Pulmonary artery endothelial cell (primary cell): ENCODE results near the gene RNASE11. TPM values are rescaled to one million over a fixed set of nuclear protein-coding genes. Genes with fewer than 3 reads are reported as not detected.
"Not testable (repeated sequence)": the region's sequence is repeated elsewhere in the genome, so short reads cannot be mapped to it uniquely, and the experiment has no call there.

ENCODE experiments used
- DNase-seq: peaks from one replicate; pipeline ENCODE4 v3.0.0-alpha.2; 2011; ENCODE audit warnings: low read depth, low spot score
- total RNA-seq: library from RNA; depleted of rRNA; stranded (reverse); fragments of >200 nt; gene quantifications from 2 replicates; pipeline ENCODE4 v1.2.3, GENCODE V29; 2014

RNASE11 gene
- not detected in 2 replicates for total RNA-seq

DNA sequence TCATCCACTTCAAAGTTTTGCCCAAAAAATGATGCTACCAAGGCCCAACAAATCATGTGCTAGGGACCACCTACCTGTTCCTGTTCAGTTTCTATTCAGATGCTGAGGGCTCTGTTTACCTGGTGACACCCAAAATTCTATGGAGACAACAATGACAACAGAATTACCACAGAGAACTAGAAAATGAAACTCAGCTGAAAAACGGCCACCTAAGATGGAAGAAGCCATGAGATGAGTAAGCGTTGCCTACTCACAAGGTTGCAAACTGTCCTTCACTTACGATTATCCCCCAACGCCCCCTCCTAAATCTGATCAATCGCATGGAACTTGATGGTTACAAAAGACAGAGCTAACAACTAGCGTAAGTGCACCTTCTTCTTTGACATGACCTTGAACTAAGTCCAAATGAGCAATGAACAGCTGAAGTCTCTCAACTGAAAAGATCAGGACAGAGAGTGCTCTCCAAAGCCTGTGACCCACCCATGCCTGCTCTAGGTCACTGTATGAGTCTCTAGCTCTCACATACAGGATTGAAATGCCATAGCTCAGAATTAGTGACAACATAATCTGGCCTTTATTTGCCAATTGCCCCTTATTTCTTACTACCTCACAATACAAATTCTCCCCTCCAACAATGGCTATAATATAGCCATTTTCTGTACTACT lies at the start of gene RNASE11:
Gene RNASE11 (minus strand): TSS at position 513 of the 666 bp plus-strand sequence.
- DNase-seq: no peak

DNA sequence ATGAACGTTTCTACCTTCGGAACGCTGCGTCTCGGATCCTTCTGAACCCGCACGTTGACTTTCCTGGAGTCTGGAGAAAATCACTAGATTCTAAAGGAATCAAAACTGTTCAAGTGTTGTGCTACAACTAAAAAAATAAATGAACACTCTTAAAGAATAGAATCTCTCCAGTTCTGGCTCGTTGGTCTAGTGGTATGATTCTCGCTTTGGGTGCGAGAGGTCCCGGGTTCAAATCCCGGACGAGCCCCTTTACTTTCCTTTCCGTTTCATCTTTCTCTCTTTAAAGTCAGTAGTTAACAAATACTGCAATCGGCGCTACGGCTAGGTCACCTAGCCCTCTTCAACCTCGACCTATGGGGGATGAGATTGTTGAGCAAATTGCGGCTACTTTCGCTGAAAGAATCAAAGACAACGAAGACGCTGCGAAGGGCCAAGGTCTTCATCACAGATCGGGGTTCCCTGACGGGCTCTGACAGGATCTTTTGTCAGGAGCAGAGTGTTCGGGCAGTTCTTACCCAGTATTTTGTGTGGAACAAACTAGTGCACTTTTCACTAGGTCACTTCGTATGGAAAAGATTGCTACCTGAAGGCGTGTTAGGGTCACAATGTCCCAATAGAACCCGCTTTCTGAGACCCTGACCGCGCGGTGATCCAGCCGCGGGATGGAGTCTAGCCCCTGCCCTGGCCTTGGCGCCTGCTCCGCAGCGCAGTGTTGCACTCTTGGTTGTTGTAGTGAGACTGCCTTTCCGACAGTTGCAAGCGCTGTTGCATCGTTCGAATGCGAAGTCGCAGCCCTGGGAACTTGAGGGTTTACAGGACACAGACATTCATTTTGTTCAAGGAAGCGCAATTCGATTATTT lies 45.3 kb upstream of the RNASE11 start:
- no peak for DNase-seq

DNA sequence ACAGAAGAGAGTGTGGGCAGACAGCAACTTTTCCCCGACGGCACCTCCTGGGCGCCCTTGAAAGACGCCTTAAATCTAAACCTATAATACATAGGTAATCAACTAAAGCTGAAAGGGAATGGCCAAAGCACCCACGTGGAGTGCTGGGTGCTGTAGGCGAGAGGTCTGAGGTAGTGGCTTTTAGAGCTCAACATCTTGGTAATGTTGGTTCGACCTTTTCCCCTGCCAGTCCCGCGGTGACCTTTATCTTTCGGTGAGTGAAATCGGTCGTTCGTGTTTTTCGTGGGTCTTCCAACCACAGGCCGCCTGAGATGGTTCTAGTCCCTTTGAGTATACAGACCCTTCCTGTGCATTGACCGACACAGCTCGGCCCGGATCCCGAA lies 44.6 kb upstream of the RNASE11 start:
- DNase-seq: no peak

DNA sequence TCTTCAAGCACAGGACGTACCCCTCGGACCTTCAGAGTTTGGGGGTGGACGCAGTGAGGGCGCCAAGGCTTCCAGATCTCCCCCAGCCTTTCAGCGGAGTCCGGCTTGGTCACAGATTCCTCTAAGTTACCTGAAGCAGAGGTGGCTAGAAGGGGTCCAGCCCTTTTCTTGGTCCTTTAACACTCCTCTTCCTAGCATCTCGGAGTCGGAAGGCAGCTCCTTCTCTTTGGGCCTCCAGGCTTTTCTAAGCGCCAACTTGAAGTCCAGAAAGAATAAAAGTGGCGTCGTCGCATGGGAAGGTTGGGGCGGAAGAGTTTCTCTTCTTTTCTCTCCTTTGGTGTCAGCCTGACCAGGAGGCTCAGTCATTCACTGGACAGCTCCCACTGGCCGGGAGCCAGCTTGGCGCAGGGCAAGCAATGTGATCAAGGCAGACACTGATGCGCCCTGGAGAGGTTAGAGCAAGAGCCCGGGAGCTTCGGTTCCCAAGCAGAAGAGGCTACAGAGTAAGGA lies 44.1 kb upstream of the RNASE11 start:
- DNase-seq: no peak

DNA sequence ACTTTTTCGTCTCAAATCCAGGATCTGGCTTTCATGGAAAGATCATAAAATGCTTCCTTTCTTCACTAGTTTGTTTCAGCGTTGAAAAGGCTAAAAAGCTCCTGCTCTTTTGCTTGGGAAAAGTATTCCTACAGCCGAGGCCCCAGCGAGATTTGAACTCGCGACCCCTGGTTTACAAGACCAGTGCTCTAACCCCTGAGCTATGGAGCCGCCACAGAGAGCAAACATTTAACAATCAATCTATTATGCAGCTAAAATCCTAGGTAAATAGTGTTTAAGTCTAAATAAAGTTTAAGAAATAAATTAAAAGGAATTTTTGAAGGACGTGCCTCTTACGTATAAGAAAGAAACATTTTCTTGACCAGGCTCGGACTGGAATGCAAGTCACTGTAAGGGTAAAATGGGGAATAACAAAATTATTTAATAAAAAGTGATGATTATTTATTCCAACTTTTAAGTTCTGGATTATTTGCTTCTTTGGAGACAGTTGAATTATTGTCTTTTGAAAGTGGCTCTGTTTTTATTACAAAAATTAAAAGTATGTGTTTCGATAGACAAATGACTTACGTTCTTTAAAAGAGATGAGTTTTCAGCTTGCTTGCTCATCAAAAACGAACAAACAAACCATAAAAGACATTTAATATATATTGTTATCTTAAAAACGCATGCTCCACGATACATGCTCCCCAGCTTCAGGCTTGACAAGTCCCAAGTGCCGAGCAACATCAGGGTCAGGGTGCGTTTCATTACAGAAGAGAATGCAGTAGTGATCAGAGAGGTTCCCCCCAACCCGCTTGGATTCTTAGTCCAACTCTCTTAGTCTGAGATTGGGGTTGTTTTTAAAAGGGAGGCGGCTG lies 43.5 kb upstream of the RNASE11 start:
- DNase-seq: no peak

DNA sequence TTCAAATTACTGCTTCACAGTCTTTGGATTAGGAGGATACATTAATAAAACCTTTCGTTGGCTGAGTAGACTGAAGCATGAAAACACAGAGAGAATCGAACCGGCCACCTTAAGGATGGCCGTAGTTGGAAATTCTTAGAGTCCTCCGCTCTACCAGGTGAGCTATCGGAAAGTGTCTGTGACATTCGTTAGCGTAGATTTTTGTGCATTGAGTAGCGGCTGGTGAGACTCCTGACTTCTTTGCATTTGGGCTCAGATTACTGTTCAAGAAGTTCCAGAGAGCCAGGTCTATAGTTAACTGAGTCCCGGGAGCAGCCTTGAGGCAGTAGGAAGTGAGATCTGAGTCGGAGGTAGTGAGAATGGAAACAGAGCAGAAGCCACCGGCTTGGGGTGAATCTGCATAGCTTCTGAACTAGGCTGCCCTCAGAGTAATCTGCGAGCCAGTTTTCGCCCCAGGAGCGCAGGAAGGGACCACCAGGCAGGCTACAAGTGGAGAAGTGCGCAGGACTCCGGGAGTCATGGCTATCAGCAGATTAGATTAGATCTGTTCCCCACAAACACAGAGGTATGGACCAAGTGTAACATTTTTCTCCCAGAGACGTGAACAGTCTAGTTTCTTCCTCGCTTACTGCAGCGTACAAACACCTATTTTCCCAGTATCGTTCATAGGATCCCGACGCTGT lies 42.7 kb upstream of the RNASE11 start:
- no peak for DNase-seq

DNA sequence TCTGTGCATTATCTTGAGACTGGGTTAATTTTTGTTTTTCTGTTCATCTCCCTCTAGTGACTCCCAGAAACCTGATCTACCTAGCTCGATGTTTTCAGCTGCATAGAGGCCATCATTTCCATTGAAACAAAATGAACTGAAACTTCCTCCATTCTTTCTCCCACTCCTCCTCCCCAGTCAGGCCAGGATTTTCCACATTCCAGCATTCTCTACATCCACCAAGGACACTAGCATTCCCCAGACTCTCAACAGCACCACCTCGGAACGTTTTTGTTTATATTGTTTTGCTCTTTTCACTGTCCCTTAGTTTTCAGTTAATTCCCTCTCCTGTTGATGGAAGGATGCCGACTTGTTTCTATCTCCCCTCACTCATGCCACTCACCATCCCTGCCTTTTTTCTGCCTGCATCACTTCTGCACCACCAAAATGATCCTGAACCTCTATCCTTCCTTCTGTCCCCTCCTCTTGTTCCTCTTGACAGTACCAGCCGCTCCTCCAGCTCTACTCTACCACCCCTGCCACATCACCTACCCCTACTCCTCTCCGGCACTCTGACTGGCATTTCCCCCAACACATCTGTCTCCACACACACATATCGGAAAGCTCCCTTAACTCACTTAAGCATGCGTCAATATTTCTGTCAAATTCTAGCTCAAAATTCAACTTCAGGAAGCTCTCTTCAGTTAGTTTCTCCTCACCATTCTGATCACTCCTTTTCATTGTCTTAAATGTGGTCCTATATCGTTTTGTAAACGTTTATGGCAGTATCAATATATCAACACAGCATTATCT lies 40.5 kb upstream of the RNASE11 start:
- DNase-seq: no peak

DNA sequence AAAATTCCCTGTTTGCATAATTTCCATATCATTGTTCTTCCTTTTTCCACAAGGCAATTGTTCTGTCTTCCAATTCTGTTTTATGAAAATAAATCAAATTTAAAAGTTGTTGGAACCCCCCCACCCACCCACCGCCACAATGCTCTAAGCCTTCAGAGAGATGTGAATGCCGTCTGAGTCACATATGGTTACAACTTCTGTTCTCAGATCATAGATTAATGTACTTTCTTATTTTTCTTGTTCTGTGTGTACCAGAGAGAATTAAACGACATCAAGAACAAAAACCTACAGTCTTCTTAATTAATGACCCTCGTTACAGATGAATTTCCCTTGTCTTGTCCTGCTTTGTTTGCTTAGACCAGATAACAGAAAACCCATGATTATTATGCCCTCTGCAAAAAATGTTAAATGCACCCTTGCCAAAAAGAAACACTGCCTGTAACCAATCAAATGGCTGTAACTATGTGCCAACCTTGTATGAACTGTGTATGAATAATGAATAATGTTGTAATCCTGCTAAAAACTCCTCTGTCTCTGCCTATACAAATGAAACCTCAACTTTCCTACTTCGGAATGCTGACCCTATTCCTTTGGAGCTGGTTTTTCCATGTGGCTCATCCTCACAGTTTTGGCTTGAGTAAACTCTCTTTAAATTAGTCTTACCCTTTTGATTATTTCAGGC lies 39.7 kb upstream of the RNASE11 start:
- DNase-seq: no peak

DNA sequence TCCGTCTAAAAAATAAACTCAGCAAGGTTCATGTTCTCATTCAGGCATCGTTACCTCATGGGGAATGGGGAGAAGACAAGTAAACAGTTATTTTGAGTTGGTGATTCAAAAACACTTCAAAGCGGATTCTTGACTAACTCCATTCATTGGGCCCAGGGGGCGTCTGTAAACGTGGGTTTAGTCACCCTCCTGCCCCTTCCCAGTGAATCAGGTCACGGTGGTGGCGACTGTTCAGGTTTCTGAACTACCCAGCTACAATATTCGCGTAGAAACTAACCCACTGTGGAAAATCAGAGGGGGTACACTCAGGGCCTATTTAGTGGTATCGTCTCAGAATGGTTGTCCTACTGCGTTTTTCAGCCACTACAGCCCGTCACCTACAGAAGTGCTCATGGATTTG lies 38.5 kb upstream of the RNASE11 start:
- no peak for DNase-seq

DNA sequence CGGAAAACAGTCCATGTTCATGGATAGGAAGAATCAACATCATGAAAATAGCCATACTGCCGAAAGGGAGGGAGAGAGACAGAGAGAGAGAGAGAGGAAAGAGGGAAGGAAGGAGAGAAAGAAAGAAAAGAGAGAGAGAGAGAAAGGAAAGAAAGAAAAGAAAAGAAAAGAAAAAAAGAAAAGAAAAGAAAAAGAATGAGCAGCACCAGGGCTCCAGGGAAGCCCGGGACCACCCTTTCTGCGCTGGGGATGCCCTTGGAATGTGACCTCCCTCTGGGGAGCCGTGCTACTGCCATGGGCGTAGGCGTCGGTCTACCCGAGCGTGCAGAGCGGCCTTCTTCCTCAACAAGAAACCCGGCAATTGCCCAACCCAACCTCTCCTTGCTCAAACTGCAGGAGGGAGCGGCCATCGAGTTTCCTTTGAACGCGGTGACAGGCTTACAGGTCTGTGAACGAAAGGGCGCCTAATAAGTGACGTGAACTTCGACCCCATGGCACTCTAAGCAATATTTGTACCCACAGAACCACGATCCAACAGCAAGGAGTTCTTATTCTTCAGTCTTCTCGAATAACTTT lies 36.8 kb upstream of the RNASE11 start:
- no peak for DNase-seq

DNA sequence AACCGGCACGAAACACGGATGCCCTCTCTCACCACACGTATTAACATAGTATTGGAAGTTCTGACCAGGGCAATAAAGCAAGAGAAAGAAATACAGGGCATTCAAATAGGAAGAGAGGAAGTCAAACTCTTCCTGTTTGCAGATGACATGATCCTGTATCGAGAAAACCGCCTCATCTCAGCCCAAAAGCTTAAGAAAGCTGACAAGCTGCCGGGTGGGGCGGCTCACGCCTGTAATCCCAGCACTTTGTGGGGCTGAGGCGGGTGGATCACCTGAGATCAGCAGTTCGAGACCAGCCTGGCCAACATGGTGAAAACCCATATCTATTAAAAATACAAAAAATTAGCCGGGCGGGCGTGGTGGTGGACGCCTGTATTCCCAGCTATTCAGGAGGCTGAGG lies 36.0 kb upstream of the RNASE11 start:
- DNase-seq: no peak

DNA sequence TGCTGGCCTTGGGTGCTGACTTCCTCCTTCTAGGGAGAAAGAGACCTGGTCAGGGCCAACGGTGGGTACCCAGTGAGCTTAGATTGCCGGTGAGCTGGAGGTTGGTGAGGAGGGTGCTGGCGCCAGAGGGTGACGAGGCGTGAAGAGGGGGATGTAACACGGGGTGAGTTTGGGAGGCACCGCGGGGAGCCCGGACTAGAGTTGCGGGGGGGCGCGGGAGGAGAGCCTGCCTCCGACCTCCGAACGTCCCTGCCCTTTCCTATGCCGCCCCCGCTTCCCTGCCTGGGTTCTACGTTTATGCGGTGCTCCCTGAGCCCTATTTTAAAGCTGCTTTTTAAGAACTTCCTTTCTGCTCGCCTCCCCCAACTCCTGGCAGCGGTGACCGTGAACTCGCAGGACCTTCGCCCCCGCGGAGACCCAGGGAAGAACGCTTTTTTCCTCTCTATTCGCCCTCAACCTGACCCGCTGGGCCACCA lies 35.1 kb upstream of the RNASE11 start:
- no peak for DNase-seq

DNA sequence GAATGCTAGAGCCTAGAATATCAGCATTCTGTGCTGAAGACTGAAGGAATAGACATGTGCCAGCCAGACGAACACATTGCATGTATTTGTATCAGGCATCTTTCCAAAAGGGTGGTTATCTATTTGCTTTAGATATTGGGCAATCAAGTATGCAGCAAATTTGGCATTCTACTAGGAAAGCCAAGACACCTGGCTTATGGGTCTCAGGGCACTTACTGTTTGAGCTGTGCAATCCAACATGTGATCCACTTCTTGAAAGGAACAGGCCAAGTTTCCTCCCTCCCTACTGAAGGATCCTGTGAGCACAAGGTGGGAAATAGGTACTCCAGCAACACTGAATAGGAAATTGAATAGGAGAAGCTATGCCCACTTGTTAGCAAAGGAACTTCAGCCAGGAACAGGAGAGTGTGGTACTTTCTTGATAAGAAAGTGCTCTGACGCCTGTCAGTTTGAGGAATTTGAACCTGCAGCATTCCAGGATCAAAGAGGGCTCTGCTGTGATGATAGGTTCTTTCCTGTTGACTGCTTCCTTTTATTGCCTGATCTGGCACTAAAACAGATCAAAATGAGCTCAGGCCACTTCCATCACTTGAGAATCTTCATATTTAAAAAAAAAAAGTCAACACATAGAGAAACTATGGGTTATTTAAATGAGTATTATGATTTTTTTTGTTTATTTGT lies 33.1 kb upstream of the RNASE11 start:
- DNase-seq: no peak

DNA sequence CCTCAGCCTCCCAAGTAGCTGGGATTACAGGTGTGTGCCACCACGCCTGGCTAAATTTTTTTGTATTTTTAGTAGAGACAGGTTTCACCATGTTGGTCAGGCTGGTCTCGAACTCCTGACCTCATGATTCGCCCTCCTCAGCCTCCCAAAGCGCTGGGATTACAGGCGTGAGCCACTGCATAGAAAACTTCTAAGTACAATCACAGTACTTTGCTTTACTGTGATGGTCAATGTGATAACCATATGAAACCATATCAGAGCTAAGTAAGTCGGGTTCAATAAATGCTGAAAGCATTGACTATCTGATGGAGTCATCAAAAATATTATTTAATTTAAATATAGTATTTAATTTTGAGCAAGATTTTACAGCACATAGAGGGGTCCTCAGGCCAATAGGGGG lies 31.9 kb upstream of the RNASE11 start:
- DNase-seq: not testable (repeated sequence)

DNA sequence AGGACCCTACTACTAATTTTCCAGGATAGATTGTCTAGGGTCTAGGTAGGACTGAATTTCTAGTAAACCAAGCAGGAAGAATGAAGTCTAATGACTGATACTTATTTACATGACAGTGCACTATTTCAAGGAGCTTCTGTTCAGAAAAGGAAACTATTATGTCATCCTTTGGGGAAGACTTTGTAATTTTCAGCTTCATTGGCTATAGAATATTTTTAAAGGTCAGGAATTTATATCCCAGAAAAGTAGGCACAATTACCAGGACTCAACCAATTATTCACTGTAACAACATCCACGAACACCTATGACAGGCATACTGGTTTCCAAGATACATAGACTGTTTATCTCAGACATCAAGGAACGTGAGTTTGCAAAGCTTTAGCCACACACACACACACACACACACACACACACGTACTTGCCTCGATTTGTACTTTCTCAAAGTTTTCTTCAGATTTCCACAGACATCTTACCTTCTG lies 30.5 kb upstream of the RNASE11 start:
- no peak for DNase-seq

DNA sequence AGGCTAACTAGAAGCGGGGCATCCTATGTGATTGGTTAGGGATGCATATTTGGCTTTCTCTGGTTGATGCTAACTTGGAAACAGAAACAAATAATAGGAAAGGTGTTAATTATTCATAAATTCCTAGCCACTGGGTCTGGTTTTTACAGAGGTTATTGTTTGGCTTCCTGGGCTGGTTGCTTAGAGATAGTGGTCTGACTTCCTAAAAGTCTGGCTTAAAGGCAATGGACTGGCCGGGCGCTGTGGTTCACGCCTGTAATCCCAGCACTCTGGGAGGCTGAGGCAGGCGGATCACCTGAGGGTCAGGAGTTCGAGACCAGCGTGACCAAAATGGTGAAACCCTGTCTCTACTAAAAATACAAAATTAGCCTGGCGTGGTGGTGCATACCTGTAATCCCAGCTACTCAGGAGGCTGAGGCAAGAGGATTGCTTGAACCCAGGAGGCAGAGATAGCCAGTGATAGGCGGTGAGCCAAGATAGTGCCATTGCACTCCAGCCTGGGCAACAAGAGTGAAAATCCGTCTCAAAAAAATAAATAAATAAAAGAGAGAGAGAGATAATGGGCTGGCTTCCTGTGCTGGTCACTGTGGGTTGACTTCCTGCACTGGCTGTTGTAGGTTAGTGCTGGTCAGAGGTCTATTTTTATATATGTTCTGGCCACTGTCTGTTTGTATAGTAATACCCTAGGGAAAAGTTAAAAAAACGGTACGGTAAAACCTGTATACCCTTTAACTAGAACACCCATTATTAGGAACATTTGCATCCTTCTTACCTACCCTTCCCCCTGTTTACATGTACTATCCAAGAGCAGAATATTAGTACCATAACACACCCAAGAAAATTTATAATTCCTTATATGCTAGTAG lies 29.6 kb upstream of the RNASE11 start:
- no peak for DNase-seq

DNA sequence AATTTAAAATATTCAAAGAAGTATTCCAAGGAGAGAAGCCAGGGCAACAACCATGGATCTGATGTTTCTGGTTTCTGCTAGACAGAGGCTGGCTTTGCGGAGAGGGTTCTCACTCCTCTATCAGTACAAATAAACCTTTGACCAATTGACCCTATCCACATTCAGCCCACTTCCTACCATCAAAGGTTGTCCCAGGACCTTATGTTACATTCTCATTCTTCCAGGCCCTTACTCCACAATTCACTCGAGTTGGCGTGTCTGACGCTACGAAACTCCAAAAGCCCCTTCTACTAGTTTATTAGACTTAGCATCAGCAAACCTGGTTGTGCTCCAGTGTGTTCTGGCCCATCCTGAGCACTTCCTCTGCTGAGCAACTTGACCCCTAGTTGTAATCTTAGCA lies 28.2 kb upstream of the RNASE11 start:
- no peak for DNase-seq
